ENCODE measurements around the gene GAS2L3. TPM values are rescaled to one million over a fixed set of nuclear protein-coding genes. Genes with fewer than 3 reads are reported as not detected.

Gene GAS2L3
- total and polyA plus RNA-seq, 2 donors from 2014 or later: 1.7 to 12.6 TPM

DNA sequence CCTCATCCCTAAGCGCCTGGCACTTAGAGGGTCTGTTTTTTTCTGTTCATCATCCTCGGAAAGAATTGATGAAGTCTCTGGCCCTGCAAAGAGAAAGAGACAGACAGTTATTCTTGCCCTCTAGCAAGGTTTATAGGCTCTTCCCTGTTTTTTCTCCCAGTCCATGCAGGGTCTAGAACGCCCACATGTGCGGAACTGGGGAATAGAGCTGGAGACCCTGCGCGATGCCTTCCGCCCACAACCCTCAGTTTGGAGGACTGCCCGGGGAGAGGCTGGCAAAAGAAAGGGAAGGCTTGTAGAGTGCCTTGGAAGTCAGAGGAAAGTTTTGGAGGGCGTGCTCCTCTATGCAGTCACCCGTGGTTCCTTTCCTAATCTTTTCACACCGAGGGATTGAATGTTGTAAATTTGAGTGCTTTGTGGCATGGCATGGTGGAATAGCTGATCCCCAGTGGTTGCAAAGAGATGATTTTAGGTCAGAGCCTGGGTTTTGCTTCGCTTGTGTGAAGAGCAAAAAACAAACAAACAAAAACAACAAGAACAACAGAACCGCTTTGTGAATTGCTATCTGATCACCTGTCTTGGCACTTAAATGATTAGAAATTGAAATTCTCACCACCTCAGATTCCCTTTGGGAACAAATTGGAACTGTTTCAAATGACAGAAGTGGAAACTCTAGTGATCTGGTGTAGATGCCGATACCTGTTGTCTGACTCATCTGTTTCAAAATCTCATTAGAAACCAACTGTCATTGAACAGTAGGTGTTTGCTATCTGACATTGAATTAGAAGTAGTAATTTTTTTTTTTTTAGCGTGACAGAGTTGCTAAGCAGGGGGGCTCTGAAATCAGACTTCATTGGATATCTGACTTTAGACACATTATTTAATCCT is 947 bp downstream of the GAS2L3 start:
- H3K9ac ChIP-seq (ENCODE audit: low read length in 3 of 3): peak overlapping the region; percentile 46 to 79 (median 61)
- intact Hi-C loops (cut with DNase I): no loop called here
- no peak overlapping the region for H3K27ac ChIP-seq (ENCODE audit: low read depth in 2 of 2, low read length in 2 of 2)
- TF ChIP-seq, protein P1, sequence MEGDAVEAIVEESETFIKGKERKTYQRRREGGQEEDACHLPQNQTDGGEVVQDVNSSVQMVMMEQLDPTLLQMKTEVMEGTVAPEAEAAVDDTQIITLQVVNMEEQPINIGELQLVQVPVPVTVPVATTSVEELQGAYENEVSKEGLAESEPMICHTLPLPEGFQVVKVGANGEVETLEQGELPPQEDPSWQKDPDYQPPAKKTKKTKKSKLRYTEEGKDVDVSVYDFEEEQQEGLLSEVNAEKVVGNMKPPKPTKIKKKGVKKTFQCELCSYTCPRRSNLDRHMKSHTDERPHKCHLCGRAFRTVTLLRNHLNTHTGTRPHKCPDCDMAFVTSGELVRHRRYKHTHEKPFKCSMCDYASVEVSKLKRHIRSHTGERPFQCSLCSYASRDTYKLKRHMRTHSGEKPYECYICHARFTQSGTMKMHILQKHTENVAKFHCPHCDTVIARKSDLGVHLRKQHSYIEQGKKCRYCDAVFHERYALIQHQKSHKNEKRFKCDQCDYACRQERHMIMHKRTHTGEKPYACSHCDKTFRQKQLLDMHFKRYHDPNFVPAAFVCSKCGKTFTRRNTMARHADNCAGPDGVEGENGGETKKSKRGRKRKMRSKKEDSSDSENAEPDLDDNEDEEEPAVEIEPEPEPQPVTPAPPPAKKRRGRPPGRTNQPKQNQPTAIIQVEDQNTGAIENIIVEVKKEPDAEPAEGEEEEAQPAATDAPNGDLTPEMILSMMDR (IDR thresholded peaks at IDR 0.05; ENCODE audit: borderline replicate concordance, extremely low read depth, insufficient read depth): no peak
- peak overlapping the region; percentile 76 to 82 (median 81) for H3K4me3 ChIP-seq (ENCODE audit: low read length in 3 of 3)
- peak in 4 of 5 donors; percentile 31 to 64 (median 54) for DNase-seq
- no peaks in the 10 kb centered on the region for H3K27me3 ChIP-seq (ENCODE audit: control insufficient read depth, insufficient read depth, low read length)
- H3K36me3 ChIP-seq (ENCODE audit: control insufficient read depth in 2 of 3, insufficient read depth in 3 of 3, low read length in 3 of 3): no peaks in the 10 kb centered on the region
- no peaks in the 10 kb centered on the region for H3K9me3 ChIP-seq (ENCODE audit: control insufficient read depth in 2 of 3, insufficient read depth in 1 of 3, low read length in 3 of 3)
- no peak for FAIRE-seq
- H3K4me1 ChIP-seq (ENCODE audit: control insufficient read depth in 2 of 3, insufficient read depth in 2 of 3, low read depth in 1 of 3, low read length in 3 of 3): peaks cover 0 to 9% (median 7%) of the 10 kb centered on the region in 3 donors

DNA sequence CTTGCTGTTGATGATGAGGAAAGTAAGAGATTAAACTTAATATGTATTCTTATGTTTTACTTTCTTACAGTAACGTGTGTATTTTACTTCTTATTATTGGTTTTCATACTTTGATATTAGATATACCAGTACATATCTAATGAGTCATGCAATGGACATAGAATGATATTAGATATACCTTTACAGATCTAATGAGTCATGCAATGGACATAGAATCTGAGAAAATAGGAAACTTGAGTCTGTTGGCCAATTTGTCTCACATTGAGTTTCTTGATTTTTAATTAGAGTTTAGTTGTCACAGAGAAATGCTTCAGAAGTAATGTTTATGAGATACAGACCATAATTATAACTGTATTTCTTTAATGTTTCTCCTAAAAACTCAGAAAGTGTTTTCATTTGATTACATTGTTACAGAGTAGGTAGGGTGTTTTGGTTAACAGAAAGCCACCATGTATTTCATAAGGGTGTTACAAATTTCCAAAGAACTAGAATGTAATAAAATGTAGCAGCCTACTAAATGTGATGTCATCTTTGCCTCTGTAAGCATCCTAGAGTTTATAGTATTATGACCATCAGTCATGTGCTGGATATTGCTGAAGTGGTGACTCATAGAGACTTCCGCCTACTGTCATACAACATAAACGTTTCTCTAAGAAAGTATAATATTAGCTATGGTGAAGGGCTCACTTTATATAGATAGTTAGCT is 3.0 kb downstream of the GAS2L3 start:
- Histone ChIP-seq H3K4me3 (ENCODE audit: low read length in 3 of 3) (no peak overlapping the region), H3K4me1 (ENCODE audit: control insufficient read depth in 2 of 3, insufficient read depth in 2 of 3, low read depth in 1 of 3, low read length in 3 of 3) (peaks cover 0 to 9% (median 7%) of the 10 kb centered on the region in 3 donors), H3K27me3 (ENCODE audit: control insufficient read depth, insufficient read depth, low read length) (no peaks in the 10 kb centered on the region), H3K36me3 (ENCODE audit: control insufficient read depth in 2 of 3, insufficient read depth in 3 of 3, low read length in 3 of 3) (no peaks in the 10 kb centered on the region), H3K9ac (ENCODE audit: low read length in 3 of 3) (no peak overlapping the region), H3K27ac (ENCODE audit: low read depth in 2 of 2, low read length in 2 of 2) (no peak overlapping the region), H3K9me3 (ENCODE audit: control insufficient read depth in 2 of 3, insufficient read depth in 1 of 3, low read length in 3 of 3) (no peaks in the 10 kb centered on the region)
- TF ChIP-seq, protein P1 (IDR thresholded peaks at IDR 0.05; ENCODE audit: borderline replicate concordance, extremely low read depth, insufficient read depth): no peak
- intact Hi-C loops (cut with DNase I): no loop called here
- no peak for DNase-seq
- FAIRE-seq: no peak

DNA sequence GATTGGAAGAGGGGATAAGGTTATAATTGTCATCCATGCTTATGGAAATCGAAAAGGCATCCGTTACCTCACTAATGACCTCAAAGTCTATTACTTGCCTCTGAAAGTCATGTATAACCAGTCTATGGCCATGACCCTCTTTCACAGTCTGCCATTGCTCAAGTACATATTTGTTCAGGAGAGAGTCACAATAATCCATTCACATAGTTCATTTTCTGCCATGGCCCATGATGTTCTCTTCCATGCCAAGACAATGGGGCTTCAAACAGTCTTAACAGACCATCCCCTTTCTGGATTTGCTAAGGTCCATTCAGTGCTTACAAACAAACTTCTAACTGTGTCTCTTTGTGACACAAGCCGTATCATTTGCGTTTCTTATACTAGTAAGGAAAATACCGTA is 5.4 kb downstream of the GAS2L3 start:
- no peak for FAIRE-seq
- TF ChIP-seq, protein P1 (IDR thresholded peaks at IDR 0.05; ENCODE audit: borderline replicate concordance, extremely low read depth, insufficient read depth): no peak
- H3K9me3 ChIP-seq (ENCODE audit: control insufficient read depth in 2 of 3, insufficient read depth in 1 of 3, low read length in 3 of 3): no peaks in the 10 kb centered on the region
- H3K4me3 ChIP-seq (ENCODE audit: low read length in 3 of 3): no peak overlapping the region
- no peak overlapping the region for H3K27ac ChIP-seq (ENCODE audit: low read depth in 2 of 2, low read length in 2 of 2)
- H3K4me1 ChIP-seq (ENCODE audit: control insufficient read depth in 2 of 3, insufficient read depth in 2 of 3, low read depth in 1 of 3, low read length in 3 of 3): peaks cover 0 to 7% (median 4%) of the 10 kb centered on the region in 3 donors
- intact Hi-C loops (cut with DNase I): no loop called here
- H3K36me3 ChIP-seq (ENCODE audit: control insufficient read depth in 2 of 3, insufficient read depth in 3 of 3, low read length in 3 of 3): no peaks in the 10 kb centered on the region
- no peaks in the 10 kb centered on the region for H3K27me3 ChIP-seq (ENCODE audit: control insufficient read depth, insufficient read depth, low read length)
- DNase-seq: no peak
- H3K9ac ChIP-seq (ENCODE audit: low read length in 3 of 3): no peak overlapping the region

All from kidney (tissue), 14 donors.